Measurements from ENCODE around the gene UGT2B10. TPM values are rescaled to one million over a fixed set of nuclear protein-coding genes. Genes with fewer than 3 reads are reported as not detected.

UGT2B10 gene
- total and polyA plus RNA-seq, 9 of the 15 experiments (the other 6 are each of a cell fraction or from before 2014, with no cell fraction given) = 0.18 TPM; not detected in 8

Small RNA genes lying within 50 kb of the gene (small RNA-seq; reads per million reads assigned to genes)
- not detected for gene AC021146.4
- gene AC021146.9 = not detected

Other genes with a start within 250 kb of the UGT2B10 start
- not detected in 2 replicates for gene UGT2B17, start 239.7 kb upstream of the UGT2B10 start, total RNA-seq (2014; rRNA removed)
- gene UGT2B17, start 239.7 kb upstream of the UGT2B10 start, total RNA-seq (2014; rRNA removed; fragmentation: Illumina TruSeq; extraction: Trizol) = not detected in 2 replicates
- not detected in 2 replicates for gene UGT2B17, start 239.7 kb upstream of the UGT2B10 start, total RNA-seq (2015; rRNA removed; fragmentation: Illumina TruSeq; extraction: Trizol)
- 0.11 and 0.13 TPM in 2 replicates for gene UGT2B17, start 239.7 kb upstream of the UGT2B10 start, total RNA-seq (2021)
- gene UGT2B17, start 239.7 kb upstream of the UGT2B10 start, polyA plus RNA-seq (2011; rRNA removed) = not detected in 2 replicates
- gene UGT2B17, start 239.7 kb upstream of the UGT2B10 start, polyA plus RNA-seq (2014; fragmentation: Illumina TruSeq; extraction: Trizol) = not detected in 2 replicates
- not detected for gene UGT2B17, start 239.7 kb upstream of the UGT2B10 start, polyA plus RNA-seq (2014; fragmentation: Nextera tagmentation; extraction: Ambion mirVana)
- gene UGT2B17, start 239.7 kb upstream of the UGT2B10 start, polyA plus RNA-seq (2014; rRNA removed) = not detected in 2 replicates
- gene UGT2B15, start 145.3 kb upstream of the UGT2B10 start, total RNA-seq (2014; rRNA removed) = not detected in 2 replicates
- gene UGT2B15, start 145.3 kb upstream of the UGT2B10 start, total RNA-seq (2014; rRNA removed; fragmentation: Illumina TruSeq; extraction: Trizol) = not detected in 2 replicates
- gene UGT2B15, start 145.3 kb upstream of the UGT2B10 start, total RNA-seq (2015; rRNA removed; fragmentation: Illumina TruSeq; extraction: Trizol) = not detected in 2 replicates
- 0.16 TPM in 1 of 2 replicates, not detected in the other for gene UGT2B15, start 145.3 kb upstream of the UGT2B10 start, total RNA-seq (2021)
- gene UGT2B15, start 145.3 kb upstream of the UGT2B10 start, polyA plus RNA-seq (2011; rRNA removed) = not detected in 2 replicates
- not detected in 2 replicates for gene UGT2B15, start 145.3 kb upstream of the UGT2B10 start, polyA plus RNA-seq (2014; fragmentation: Illumina TruSeq; extraction: Trizol)
- gene UGT2B15, start 145.3 kb upstream of the UGT2B10 start, polyA plus RNA-seq (2014; fragmentation: Nextera tagmentation; extraction: Ambion mirVana) = under 1 TPM; 0.06 to 0.10 TPM
- gene UGT2B15, start 145.3 kb upstream of the UGT2B10 start, polyA plus RNA-seq (2014; rRNA removed) = not detected in 2 replicates
- gene UGT2A3, start 135.8 kb downstream of the UGT2B10 start, total RNA-seq (2014; rRNA removed) = not detected in 2 replicates
- not detected in 2 replicates for gene UGT2A3, start 135.8 kb downstream of the UGT2B10 start, total RNA-seq (2014; rRNA removed; fragmentation: Illumina TruSeq; extraction: Trizol)
- gene UGT2A3, start 135.8 kb downstream of the UGT2B10 start, total RNA-seq (2015; rRNA removed; fragmentation: Illumina TruSeq; extraction: Trizol) = not detected in 2 replicates
- 0.11 TPM in 1 of 2 replicates, not detected in the other for gene UGT2A3, start 135.8 kb downstream of the UGT2B10 start, total RNA-seq (2021)
- gene UGT2A3, start 135.8 kb downstream of the UGT2B10 start, polyA plus RNA-seq (2011; rRNA removed) = not detected in 2 replicates
- gene UGT2A3, start 135.8 kb downstream of the UGT2B10 start, polyA plus RNA-seq (2014; fragmentation: Illumina TruSeq; extraction: Trizol) = not detected in 2 replicates
- not detected for gene UGT2A3, start 135.8 kb downstream of the UGT2B10 start, polyA plus RNA-seq (2014; fragmentation: Nextera tagmentation; extraction: Ambion mirVana)
- gene UGT2A3, start 135.8 kb downstream of the UGT2B10 start, polyA plus RNA-seq (2014; rRNA removed) = not detected in 2 replicates